Smooth muscle cell of trachea (primary cell): ENCODE data around the gene PLAAT1. TPM values are rescaled to one million over a fixed set of nuclear protein-coding genes. Genes with fewer than 3 reads are reported as not detected.

Experiments
- total RNA-seq: library from RNA; depleted of rRNA; stranded (reverse); fragments of >200 nt; gene quantifications from 2 replicates; pipeline ENCODE4 v1.2.1, GENCODE V29; 2014

PLAAT1 gene
- total RNA-seq, result not detected in 2 replicates

DNA sequence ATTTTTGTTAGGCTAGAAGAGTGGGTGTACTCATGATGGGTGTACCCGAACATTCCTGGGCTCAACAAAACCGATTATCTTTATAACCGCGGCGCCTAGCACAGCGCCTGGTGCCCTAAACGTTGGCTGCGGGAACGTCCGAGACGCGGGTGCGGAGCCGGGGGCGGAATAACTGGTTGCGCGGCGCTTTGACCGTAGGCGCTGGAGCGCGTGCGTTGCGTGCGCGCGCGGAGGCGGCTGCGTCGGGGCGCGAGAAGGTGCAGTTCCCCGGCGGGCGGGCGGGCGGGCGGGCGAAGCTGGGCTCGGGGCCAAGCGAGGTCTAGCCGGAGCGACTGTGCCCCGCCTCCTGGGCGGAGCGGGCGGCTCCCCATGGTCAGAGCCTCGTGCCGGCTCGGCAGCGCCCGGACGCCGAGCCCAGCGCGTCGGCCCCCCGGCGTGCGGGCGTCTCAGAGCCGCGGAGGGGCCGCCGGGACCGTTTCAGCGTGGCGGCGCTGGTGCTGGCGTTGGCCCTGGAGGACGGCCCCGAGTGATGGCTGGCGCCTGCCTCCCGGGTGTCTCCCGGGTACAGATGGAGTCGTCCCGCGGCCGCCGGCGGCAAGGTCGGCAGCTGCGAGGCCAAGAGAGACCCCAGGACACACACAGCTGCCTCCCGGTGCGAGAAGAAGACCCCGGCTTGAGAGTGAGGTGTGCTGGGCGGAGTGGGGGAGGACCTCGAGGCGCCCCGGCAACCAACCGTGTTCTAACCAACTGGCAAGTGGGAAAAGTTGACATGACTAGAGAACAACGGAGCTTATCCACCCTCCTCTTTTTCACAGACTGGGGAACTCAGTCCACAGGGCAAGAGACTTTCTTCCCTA is at the start of gene PLAAT1:
Gene PLAAT1 (plus strand): TSS at position 373 of the 857 bp plus-strand sequence. CDS start 14,429 bp downstream, outside the sequence.

Other genes with a start within 250 kb of the PLAAT1 start
- gene ATP13A5, start 137.5 kb downstream of the PLAAT1 start, total RNA-seq, result not detected in 2 replicates